NCI-H2081 treated with DMSO at 0.1 percent for 48 hours (cell line): ENCODE results near the gene FARS2.
"Not testable (repeated sequence)": the region's sequence is repeated elsewhere in the genome, so short reads cannot be mapped to it uniquely, and the experiment has no call there.

Experiments used
- DNase-seq: peaks from one replicate; lab custom pipeline; 2025; lab: John Stamatoyannopoulos, UW

Gene FARS2

GRCh38 chr6:5764401-5764955 lies 503.2 kb downstream of the FARS2 start:
- no peak for DNase-seq

DNA sequence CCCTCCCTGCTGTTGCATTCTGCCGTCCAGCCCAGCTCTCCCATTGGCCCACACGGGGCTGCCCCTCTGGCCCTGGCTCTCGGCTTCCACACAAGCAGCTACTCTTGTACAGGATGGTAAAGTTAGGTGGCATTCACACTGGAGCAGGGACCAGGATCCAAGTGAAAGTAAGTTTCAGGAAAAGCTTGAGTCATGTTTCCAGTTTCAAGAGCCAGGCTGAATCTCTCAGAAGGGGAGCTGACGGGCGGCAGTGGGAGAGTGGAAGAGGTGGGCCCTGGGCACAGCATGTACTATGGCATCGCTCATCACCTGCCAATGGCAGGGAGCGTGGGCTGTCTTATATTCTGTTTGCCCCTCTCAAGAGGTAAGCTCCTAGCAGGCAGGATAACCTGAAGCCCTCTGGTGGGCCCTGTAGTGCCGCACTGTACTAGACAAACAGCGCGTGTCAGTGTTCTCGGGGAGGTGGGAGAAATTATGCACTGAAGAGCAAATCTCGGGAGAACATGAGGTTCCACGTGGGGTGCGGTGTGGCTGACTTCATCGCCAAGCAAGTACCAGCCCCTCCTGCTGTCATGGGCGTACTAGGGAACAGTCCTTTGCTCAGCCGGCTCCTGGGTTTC lies 503.9 kb downstream of the FARS2 start:
- no peak for DNase-seq

GRCh38 chr6:5766260-5766659 lies 504.9 kb downstream of the FARS2 start:
- no peak for DNase-seq

GRCh38 chr6:5767471-5767870 lies 506.2 kb downstream of the FARS2 start:
- DNase-seq, result no peak

GRCh38 chr6:5771211-5771610 lies 509.9 kb downstream of the FARS2 start:
- no peak for DNase-seq

- no peak for DNase-seq
Observed at GRCh38 chr6:5771759-5772390, 510.6 kb downstream of the FARS2 start.

- DNase-seq, result no peak
Observed at GRCh38 chr6:5772408-5773120, 511.3 kb downstream of the FARS2 start.

GRCh38 chr6:5776104-5776503 lies 514.8 kb downstream of the FARS2 start:
- no peak for DNase-seq

- no peak for DNase-seq
Observed at GRCh38 chr6:5776706-5777390, 515.5 kb downstream of the FARS2 start.

GRCh38 chr6:5778317-5778857 lies 517.1 kb downstream of the FARS2 start:
- DNase-seq, result no peak

DNA sequence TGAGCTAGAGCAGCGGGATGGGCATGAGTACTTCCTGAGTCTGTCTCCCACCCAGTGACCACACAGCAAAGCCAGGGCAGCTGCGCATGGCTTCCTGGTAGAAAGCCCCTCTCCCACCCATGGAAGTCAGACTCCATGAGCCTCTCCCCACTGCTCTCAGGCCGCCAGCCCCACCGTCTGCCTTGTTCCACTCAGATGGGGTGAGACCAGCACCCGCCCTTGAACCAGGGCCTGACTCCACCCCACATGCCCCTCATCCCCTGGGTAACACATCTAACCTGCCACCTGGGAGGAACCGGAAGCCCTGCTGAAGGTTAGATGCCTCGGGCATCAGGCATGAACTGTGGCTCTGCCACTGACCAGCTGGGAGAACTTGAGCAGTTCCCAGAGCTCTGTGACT lies 517.6 kb downstream of the FARS2 start:
- DNase-seq, result no peak

GRCh38 chr6:5781019-5781418 lies 519.7 kb downstream of the FARS2 start:
- no peak for DNase-seq

DNA sequence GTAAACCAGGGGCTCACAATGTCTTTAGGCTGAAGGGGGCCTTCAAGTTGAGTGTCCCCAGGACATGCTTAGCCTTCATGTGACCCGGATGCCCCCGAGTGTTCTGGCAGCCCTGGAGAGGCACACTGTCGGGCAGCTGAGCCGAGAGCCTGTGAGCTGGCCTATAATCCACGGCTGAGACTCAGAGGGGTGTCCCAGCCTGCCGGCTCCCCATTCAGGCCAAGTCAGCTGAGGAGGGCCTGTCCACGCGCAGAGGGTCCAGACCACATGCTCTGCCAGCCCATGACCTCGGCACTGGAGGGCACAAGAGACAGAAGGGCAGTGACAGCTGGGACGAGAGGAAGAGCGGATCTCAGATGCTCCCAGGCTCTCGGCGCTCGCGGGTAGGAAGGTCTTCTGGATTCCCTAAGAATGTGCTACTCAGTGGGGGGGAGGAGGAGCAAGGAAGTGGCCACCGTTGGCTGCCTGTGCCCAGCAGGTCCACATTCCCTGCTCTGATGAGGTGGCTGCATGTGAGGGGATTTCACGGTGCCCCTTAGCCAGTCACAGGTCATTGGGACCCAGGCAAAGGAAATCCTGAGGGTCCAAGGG lies 520.7 kb downstream of the FARS2 start:
- DNase-seq, result no peak

DNA sequence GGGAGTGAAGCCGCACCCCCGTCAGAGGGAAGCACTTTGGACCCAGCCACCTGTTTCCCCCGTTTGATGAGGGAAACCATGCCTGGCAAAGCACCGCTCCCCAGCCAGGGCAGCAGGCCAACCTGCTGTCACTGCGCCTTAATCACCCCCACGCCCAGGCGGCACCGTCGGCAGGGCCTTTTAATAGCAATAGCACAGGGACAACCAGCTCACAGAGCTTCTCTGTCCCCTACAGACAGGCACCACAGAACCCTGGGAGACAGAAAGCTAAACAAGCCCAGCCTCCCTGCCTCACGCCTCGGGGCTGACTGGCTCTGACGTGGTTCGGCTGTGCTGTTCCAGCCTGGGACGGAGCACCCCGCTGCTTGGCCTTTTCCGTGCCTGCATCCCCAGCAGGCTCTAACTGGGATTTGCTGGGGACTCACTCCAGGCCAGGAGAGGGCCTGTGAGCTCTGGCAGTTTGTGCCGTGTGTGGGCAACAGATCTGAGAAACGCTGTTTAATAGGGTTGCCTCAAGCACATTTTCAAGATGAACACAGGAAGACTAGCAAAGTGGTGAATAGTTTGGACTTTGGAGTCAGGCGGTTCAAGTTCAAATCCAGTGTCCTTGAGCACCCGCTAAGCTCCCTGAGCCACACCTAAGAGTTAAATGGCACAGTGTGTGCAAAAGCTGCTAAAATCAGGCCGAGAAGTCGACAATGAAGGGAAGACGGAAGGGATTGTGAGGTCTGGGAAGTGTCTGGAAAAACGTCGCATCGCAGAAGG lies 521.7 kb downstream of the FARS2 start:
- DNase-seq, result peak; percentile 29

DNA sequence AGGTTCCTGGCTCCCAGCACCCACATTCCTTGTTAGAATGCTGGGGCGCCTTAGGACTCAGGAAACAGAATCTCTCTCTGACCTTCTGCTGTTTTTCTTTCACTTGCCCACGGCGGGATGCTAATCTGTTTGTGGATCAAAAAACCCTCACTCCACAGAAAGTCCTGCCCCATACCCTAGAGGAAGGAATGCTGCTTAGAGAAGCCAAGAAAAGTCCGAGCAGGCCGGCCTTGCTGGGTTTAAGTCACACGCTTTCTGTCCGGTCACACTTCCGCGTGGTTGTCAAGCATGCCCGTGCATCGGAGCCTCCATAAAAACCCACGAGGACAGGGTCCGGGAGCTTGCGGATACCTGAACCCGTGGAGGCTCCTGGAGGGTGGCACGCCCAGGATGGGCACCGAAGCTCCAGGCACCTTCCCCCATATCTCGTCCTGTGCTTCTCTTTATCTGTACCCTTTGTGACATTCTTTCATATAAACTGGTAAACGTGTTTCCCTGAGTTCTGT lies 522.3 kb downstream of the FARS2 start:
- no peak for DNase-seq

DNA sequence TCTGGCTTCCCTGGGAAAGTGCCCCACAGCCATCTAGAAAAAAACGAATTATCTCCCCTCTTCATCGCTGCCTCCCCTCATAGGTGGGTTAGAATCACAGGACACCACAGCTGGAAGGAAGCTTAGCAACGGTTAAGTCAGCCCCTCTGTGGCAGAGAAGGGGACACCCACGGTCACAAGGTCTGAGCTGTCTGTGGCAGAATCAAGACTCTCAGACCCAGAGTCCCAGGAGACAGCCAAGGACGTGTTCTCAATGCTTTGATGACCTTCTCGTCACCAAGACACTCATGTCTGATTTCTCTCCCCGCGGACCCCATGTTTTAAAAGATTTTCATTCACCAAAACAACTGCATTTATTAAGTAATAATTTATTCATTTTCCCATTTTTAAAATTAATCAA lies 523.9 kb downstream of the FARS2 start:
- DNase-seq, result no peak

DNA sequence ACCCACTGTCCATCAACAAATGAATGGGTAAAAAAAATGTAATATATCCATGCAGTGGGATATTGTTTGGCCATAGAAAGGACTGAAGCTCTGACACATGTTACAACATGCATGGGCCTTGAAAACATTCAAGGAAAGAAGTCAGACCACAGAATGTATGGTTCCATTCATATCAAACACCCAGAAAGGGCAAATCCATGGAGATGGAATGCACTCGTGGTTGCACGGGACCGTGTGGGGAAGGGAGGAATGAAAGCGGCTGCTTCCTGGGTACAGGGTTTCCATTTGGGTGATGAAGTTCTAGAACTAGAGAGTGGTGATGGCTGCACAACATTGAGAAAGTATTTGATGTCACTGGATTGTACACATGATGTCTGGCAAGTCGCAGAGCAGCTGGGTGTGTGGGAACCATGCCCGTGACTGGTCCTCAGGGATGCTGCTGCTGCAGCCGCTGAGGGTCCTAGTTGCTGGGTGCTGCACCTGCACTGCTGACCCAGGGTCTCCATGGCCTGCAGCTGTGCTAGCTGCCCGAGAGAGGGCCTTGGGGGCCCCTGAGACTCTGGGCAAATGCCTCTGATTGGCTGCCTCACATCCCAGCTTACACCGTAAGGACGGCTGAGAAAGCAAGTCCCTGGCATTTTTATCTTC lies 525.1 kb downstream of the FARS2 start:
- DNase-seq, result no peak

DNA sequence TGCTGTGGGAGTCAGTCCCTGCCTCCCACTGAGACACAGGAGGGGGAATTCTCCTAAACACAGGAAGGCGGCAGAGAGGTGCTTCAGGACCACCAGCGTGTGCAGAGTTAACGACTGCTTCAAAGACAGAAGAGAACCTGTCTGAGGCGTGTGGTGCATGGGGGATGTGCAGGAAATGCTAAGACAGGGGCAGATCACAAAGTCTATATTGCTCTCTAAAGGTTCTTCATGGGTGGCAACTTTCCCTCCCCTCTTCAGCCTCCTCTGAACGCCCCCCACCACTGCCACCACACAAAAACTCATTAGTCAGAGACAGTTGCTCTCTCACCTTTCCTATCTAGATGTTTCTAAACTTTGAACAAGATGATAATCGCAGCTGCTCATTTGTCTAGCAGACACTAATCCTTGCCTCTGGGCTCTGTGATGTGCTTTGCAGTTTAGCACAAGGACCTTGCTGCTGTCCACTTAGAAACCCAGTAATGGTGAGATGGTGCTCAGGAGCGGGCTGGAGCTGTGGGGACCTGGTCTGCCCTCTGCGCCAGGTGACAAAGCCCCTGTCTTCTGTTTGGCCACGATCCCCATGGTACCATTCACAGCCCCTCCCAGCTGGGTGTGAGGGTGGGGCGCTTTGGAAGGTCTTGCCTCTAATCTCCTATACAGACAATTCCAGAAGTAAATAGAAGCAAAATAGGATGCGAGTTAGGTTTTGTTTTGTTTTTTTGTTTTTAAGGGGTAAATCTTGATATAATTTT lies 525.8 kb downstream of the FARS2 start:
- no peak for DNase-seq

DNA sequence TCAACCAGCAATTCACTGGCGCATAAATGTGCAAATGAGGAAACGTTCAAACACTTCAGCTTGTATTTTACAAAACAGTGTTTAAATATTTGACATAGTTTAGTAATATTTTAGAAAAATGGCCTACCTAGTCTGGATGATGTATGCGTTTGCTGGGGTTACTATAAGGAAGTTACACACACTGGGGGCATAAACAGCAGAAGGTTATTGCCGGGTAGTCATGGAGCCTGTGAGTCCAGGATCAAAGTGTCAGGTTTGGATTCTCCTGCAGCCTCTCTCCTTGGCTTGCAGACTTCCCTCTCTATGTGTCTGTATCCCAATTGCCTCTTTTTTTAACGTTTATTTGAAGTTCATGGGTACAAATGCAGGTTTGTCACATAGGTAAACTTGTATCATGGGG lies 528.1 kb downstream of the FARS2 start:
- DNase-seq, result not testable (repeated sequence)

DNA sequence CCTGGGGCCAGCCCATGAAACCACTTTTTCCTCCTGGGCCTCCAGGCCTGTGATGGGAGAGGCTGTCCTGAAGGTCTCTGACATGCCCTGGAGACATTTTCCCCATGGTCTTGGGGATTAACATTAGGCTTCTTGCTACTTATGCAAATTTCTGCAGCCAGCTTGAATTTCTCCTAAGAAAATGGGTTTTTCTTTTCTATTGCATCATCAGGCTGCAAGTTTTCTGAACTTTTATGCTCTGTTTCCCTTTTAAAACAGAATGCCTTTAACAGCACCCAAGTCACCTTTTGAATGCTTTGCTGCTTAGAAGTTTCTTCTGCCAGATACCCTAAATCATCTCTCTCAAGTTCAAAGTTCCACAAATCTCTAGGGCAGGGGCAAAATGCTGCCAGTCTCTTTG lies 535.2 kb downstream of the FARS2 start:
- not testable (repeated sequence) for DNase-seq
